HG02938 (cell line): ENCODE results near the gene MN1.

Experiments used
- ATAC-seq: cut with Tn5 transposase; IDR thresholded peaks from one replicate; pipeline ENCODE4 v1.9.1; 2021; ENCODE audit warnings: mild to moderate bottlenecking, moderate library complexity; ENCODE audit not compliant: unreplicated experiment

The MN1 gene

GRCh38 chr22:27719036-27719347 is 82.6 kb downstream of the MN1 start:
- ATAC-seq, result no peak

- ATAC-seq, result no peak
Measured at GRCh38 chr22:27718186-27719035, 83.1 kb downstream of the MN1 start.

GRCh38 chr22:27717094-27717493 is 84.5 kb downstream of the MN1 start:
- no peak for ATAC-seq

GRCh38 chr22:27716074-27716473 is 85.5 kb downstream of the MN1 start:
- no peak for ATAC-seq

GRCh38 chr22:27715106-27715505 is 86.5 kb downstream of the MN1 start:
- no peak for ATAC-seq

GRCh38 chr22:27714068-27714467 is 87.5 kb downstream of the MN1 start:
- no peak for ATAC-seq

- no peak for ATAC-seq
Measured at GRCh38 chr22:27713461-27713860, 88.1 kb downstream of the MN1 start.

- no peak for ATAC-seq
Measured at GRCh38 chr22:27711756-27712155, 89.8 kb downstream of the MN1 start.

- ATAC-seq, result no peak
Measured at GRCh38 chr22:27711012-27711411, 90.5 kb downstream of the MN1 start.

- ATAC-seq, result no peak
Measured at GRCh38 chr22:27709919-27710675, 91.5 kb downstream of the MN1 start.

- ATAC-seq, result no peak
Measured at GRCh38 chr22:27706489-27706888, 95.1 kb downstream of the MN1 start.

- no peak for ATAC-seq
Measured at GRCh38 chr22:27705408-27706080, 96.0 kb downstream of the MN1 start.

- ATAC-seq, result no peak
Measured at GRCh38 chr22:27704581-27704980, 97.0 kb downstream of the MN1 start.

GRCh38 chr22:27699383-27700019 is 102.1 kb downstream of the MN1 start:
- no peak for ATAC-seq

GRCh38 chr22:27698813-27699212 is 102.7 kb downstream of the MN1 start:
- ATAC-seq, result no peak
